ENCODE measurements around the gene ORC5. TPM values are rescaled to one million over a fixed set of nuclear protein-coding genes. Genes with fewer than 3 reads are reported as not detected.

ORC5 gene
- total RNA-seq, 4 donors from 2014 or later, result 21.8 to 43.8 (median 25.7) TPM

- TF ChIP-seq POLR2A (IDR thresholded peaks at IDR 0.05), result no peak
- TF ChIP-seq, protein P1, sequence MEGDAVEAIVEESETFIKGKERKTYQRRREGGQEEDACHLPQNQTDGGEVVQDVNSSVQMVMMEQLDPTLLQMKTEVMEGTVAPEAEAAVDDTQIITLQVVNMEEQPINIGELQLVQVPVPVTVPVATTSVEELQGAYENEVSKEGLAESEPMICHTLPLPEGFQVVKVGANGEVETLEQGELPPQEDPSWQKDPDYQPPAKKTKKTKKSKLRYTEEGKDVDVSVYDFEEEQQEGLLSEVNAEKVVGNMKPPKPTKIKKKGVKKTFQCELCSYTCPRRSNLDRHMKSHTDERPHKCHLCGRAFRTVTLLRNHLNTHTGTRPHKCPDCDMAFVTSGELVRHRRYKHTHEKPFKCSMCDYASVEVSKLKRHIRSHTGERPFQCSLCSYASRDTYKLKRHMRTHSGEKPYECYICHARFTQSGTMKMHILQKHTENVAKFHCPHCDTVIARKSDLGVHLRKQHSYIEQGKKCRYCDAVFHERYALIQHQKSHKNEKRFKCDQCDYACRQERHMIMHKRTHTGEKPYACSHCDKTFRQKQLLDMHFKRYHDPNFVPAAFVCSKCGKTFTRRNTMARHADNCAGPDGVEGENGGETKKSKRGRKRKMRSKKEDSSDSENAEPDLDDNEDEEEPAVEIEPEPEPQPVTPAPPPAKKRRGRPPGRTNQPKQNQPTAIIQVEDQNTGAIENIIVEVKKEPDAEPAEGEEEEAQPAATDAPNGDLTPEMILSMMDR (IDR thresholded peaks at IDR 0.05), result no peak
- peaks cover 22 to 35% of the 10 kb centered on the region in 2 donors for H3K4me1 ChIP-seq
- no peaks in the 10 kb centered on the region for H3K9me3 ChIP-seq
- no peaks in the 10 kb centered on the region for H3K27me3 ChIP-seq
- H3K27ac ChIP-seq, result peak overlapping the region; percentile 63 to 89 (median 89)
- no peaks in the 10 kb centered on the region for H3K36me3 ChIP-seq
- intact Hi-C loops (cut with DNase I), result no loop called here
- WGBS, 2 donors, result 39 to 47% methylated on average over 2 of the region's 2 CpGs
- peak; percentile 18 to 19 for DNase-seq
- H3K4me3 ChIP-seq (replicated peaks in 1 of 3), result no peak overlapping the region
These were observed 71.3 kb downstream of the ORC5 start for GRCh38 chr7:104136561-104136960.

GRCh38 chr7:104135760-104136558 is 71.9 kb downstream of the ORC5 start:
- WGBS, 2 donors, result 53 to 71% methylated on average over 4 of the region's 4 CpGs
- no peak for TF ChIP-seq POLR2A (IDR thresholded peaks at IDR 0.05)
- TF ChIP-seq, protein P1 (IDR thresholded peaks at IDR 0.05), result no peak
- no peak for DNase-seq

DNA sequence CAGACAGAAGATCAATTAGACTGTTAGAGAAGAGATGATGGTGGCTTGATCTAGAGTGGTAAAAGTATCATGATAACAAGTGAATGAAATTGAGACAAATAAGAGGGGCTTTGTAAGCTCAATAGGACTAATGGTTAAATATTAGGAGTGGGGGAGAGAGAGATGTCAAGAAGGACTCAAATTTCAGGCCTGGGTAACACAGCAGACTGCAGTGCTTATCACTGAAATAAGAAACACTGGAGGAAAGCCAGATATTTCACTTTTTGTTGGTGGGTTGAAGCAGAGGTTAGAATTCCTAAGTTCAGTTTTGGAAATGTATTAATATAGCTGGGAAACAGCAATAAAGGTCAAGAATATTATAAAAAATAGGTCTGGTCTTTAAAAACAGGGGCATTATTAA is 74.6 kb downstream of the ORC5 start:
- intact Hi-C loops (cut with DNase I), result no loop called here
- no peak for TF ChIP-seq POLR2A (IDR thresholded peaks at IDR 0.05)
- TF ChIP-seq, protein P1 (IDR thresholded peaks at IDR 0.05), result no peak
- Histone ChIP-seq H3K27me3 (no peaks in the 10 kb centered on the region), H3K27ac (no peak overlapping the region), H3K9me3 (no peaks in the 10 kb centered on the region), H3K4me3 (replicated peaks in 1 of 3) (no peak overlapping the region), H3K4me1 (peaks cover 15 to 23% of the 10 kb centered on the region in 2 donors), H3K36me3 (no peaks in the 10 kb centered on the region)
- no peak for DNase-seq

More at GRCh38 chr7:104135760-104136558, 71.9 kb downstream of the ORC5 start:
- H3K9me3 ChIP-seq, result no peaks in the 10 kb centered on the region
- H3K27me3 ChIP-seq, result no peaks in the 10 kb centered on the region
- intact Hi-C loops (cut with DNase I), result no loop called here
- H3K36me3 ChIP-seq, result no peaks in the 10 kb centered on the region
- peak overlapping the region; percentile 63 to 89 (median 89) for H3K27ac ChIP-seq
- H3K4me3 ChIP-seq (replicated peaks in 1 of 3), result no peak overlapping the region
- peaks cover 22 to 35% of the 10 kb centered on the region in 2 donors for H3K4me1 ChIP-seq

- H3K9me3 ChIP-seq, result no peaks in the 10 kb centered on the region
- H3K27me3 ChIP-seq, result no peaks in the 10 kb centered on the region
- H3K4me1 ChIP-seq, result peaks cover 5% of the 10 kb centered on the region in 2 donors
- DNase-seq, result no peak
- intact Hi-C loops (cut with DNase I), result no loop called here
- H3K36me3 ChIP-seq, result no peaks in the 10 kb centered on the region
- H3K27ac ChIP-seq, result no peak overlapping the region
- H3K4me3 ChIP-seq (replicated peaks in 1 of 3), result no peak overlapping the region
- WGBS, 2 donors, result 96 to 97% methylated on average over 4 of the region's 4 CpGs
- TF ChIP-seq POLR2A (IDR thresholded peaks at IDR 0.05), result no peak
- TF ChIP-seq, protein P1 (IDR thresholded peaks at IDR 0.05), result no peak
These were observed 77.1 kb downstream of the ORC5 start for GRCh38 chr7:104130726-104131125.

GRCh38 chr7:104127204-104127603 is 80.6 kb downstream of the ORC5 start:
- H3K4me3 ChIP-seq (replicated peaks in 1 of 3), result no peak overlapping the region
- H3K36me3 ChIP-seq, result no peaks in the 10 kb centered on the region
- H3K27me3 ChIP-seq, result no peaks in the 10 kb centered on the region
- H3K4me1 ChIP-seq, result no peaks in the 10 kb centered on the region
- no peak overlapping the region for H3K27ac ChIP-seq
- 98% methylated on average over 2 of the region's 2 CpGs for WGBS, 2 donors
- intact Hi-C loops (cut with DNase I), result no loop called here
- DNase-seq, result no peak
- TF ChIP-seq, protein P1 (IDR thresholded peaks at IDR 0.05), result no peak
- TF ChIP-seq POLR2A (IDR thresholded peaks at IDR 0.05), result no peak
- H3K9me3 ChIP-seq, result no peaks in the 10 kb centered on the region

Measured in thyroid gland (tissue), 4 donors.